Heart left ventricle (tissue), 13 donors: ENCODE results near the gene LIMA1.

Experiments used
- CTCF ChIP-seq, 12 donors: fragments of 200-600 bp; sonication (generic) in 4 of 12; IDR thresholded peaks; one replicate each; pipeline versions ENCODE4 v1.5.0 to v1.8.0; 2018 to 2022; ENCODE audit warnings: antibody characterized with exemption in 12 of 12, mild to moderate bottlenecking in 5 of 12
- POLR2A ChIP-seq, 2 donors: fragments of 450-650 bp; IDR thresholded peaks; one replicate each; pipeline ENCODE4 v1.6.1; 2017; ENCODE audit warnings: antibody characterized with exemption in 2 of 2, mild to moderate bottlenecking in 2 of 2, moderate library complexity in 2 of 2
- donor health status: ischemic (EF 13 %, LVEDD 7.1; RV severe dilation, severe dysfunction).
- donor health status: DM: no; HTN: yes; CAD: no.
- donor health status: DM: no; HTN: no; CAD: no.
- donor health status: ischemic (EF 25% LVEDD 6.9; RV normal size, moderate dysfunction).
- donor health status: ischemic (EF 25% LVEDD 5.7; RV mildly dilated, moderate dysfunction).
- donor health status: ischemic (EF 35%, LVEDD 5.7; RV mildly dilated, moderate dysfunction).
- donor health status: nonischemic (EF 11% LVEDD 7.7; RV severe dilation, severe dysfunction).
- donor health status: DM: yes; HTN: yes; CAD: no.
- donor health status: PGD.
- donor health status: ischemic (EF 29% LVEDD 5.4; RV normal size, mild dysfunction).
- donor health status: nonischemic (EF 23%, LVEDD 6.1; RV moderate dilation, normal function).

- TF ChIP-seq CTCF (IDR thresholded peaks at IDR 0.05) (no peak), POLR2A (IDR thresholded peaks at IDR 0.05) (no peak)
These were observed 40.5 kb downstream of the LIMA1 start for GRCh38 chr12:50242751-50243191.
